ENCODE measurements around the gene ELMOD3.
"Not testable (repeated sequence)": the region's sequence is repeated elsewhere in the genome, so short reads cannot be mapped to it uniquely, and the experiment has no call there.

Gene ELMOD3

DNA sequence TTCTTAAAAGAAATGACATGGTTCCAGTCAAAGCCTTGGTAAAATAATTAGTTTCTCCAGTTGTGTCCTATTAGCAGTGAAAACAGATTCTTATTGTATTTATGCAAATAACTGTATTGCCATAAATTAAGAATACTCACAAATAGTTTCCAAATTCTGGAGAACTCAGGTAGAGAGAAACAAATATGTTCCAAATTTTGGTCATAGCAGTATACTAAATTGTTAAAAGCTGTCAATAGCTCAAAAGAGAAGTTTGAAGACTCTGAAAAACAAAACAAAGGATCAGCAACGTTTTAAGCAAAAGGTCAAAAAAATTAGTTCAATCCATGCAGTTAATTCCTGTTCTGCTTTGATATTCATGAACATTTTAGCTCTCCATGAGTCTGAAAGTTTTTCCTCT is 25.5 kb downstream of the ELMOD3 start:
- TF ChIP-seq, protein P1, sequence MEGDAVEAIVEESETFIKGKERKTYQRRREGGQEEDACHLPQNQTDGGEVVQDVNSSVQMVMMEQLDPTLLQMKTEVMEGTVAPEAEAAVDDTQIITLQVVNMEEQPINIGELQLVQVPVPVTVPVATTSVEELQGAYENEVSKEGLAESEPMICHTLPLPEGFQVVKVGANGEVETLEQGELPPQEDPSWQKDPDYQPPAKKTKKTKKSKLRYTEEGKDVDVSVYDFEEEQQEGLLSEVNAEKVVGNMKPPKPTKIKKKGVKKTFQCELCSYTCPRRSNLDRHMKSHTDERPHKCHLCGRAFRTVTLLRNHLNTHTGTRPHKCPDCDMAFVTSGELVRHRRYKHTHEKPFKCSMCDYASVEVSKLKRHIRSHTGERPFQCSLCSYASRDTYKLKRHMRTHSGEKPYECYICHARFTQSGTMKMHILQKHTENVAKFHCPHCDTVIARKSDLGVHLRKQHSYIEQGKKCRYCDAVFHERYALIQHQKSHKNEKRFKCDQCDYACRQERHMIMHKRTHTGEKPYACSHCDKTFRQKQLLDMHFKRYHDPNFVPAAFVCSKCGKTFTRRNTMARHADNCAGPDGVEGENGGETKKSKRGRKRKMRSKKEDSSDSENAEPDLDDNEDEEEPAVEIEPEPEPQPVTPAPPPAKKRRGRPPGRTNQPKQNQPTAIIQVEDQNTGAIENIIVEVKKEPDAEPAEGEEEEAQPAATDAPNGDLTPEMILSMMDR (IDR thresholded peaks at IDR 0.05; ENCODE audit: insufficient read depth, low read depth, low read length, missing control alignments) = no peak
- no peak overlapping the region for H3K4me3 ChIP-seq (ENCODE audit: low read depth, low read length)

DNA sequence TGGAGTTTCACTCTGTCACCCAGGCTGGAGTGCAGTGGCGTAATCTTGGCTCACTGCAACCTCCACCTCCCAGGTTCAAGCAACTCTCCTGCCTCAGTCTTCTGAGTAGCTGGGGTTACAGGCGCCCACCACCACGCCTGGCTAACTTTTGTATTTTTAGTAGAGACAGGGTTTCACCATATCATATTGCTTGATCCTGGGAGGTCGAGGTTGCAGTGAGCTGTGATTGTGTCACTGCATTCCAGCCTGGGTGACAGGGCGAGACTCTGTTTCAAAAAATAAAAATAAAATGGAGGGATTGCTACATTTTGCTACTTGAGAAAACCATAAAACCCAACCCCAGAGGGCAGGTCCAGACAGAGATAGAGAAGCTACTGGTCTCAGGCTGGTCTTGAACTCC is 28.6 kb downstream of the ELMOD3 start:
- not testable (repeated sequence) for H3K4me3 ChIP-seq (ENCODE audit: low read depth, low read length); DNase-seq (ENCODE audit: low read depth)

More for the DNA sequence above, 25.5 kb downstream of the ELMOD3 start:
- no peak for DNase-seq (ENCODE audit: low read depth)

DNA sequence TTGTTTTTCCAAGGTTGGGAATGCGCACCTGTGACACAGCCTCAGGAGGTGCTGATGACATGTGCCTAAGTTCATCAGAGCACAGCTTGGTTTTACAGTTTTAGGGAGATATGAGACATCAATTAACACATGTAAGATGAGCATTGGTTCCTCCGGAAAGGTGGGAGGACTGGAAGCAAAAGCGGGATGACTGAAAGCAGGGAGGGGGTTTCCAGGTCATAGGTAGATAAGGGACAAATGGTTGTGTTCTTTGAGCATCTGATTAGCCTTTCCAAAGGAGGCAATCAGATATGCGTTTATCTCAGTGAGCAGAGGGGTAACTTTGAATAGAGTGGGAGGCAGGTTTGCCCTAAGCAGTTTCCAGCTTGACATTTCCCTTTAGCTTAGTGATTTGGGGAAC is 29.3 kb downstream of the ELMOD3 start:
- no peak for DNase-seq (ENCODE audit: low read depth)
- no peak overlapping the region for H3K4me3 ChIP-seq (ENCODE audit: low read depth, low read length)
- TF ChIP-seq, protein P1 (IDR thresholded peaks at IDR 0.05; ENCODE audit: insufficient read depth, low read depth, low read length, missing control alignments) = no peak

DNA sequence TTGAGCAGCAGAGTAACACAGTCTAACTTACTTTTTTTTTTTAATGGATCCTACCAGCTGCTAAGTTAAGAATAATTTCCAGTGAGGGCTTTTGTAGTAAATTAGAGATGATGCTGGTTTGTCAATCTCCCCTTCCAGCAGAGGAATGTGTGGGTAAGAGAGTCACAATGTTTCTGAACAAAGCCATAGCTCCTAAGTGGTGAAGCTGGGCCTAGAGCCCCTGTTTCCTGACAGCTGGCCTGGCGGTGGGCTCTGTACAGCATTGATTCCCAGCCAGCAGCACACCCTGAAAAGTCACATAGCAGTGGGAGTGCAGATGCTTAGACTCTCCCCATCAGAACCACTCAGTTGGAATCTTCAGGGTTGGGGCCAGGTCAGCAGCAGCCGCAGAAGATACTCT is 31.2 kb downstream of the ELMOD3 start:
- H3K4me3 ChIP-seq (ENCODE audit: low read depth, low read length) = no peak overlapping the region
- DNase-seq (ENCODE audit: low read depth) = no peak
- TF ChIP-seq, protein P1 (IDR thresholded peaks at IDR 0.05; ENCODE audit: insufficient read depth, low read depth, low read length, missing control alignments) = no peak

DNA sequence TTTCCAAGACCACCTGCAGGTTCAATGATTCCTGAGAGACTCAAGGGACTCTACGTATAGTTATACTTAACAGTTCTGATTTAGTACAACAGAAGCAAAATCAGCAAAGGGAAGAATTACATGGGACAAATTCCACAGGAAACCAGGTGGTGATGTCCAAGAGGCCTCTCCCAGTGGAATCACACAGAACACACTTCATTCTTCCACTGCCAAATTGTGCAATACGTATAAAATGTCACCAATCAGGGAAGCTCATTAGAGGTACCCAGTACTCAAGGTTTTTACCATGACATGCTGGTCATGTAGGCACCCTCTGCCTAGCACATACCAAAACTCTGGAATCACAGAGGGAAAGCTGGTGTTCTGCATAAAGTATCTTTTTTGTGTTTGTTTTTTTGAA is 33.2 kb downstream of the ELMOD3 start:
- TF ChIP-seq, protein P1 (IDR thresholded peaks at IDR 0.05; ENCODE audit: insufficient read depth, low read depth, low read length, missing control alignments) = no peak
- no peak for DNase-seq (ENCODE audit: low read depth)
- H3K4me3 ChIP-seq (ENCODE audit: low read depth, low read length) = no peak overlapping the region

DNA sequence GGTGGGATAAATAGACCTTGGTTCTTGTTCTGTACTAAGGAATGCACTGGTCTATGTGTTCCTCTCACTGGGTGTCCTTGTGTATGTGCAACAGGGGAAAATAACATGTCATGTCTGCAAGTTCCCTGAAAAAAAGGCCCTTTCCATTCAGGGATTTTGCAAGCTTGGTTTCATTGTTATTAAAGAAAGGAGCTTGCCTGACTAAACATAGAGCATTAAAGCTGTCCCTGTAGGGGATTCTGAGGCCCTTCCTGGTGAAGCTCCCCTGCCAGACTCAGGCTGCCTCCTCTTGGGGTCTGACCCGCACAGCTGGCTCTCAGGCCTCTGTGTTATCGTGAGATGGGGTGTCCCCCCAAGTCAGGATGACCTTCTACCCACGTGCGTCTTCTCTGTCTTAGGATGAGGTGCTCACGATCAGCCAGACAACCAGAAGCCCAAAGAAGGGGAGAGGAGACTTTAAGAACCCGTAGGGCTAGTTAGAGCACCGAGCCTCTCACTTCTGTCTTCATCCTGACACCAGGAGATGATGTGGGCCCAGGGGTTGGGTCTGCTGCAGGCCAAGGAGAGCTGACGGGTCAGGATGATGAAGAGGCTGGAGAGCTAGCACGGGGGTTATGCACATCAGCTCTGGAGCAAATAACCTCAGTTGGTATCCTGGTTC is 34.4 kb downstream of the ELMOD3 start:
- no peak overlapping the region for H3K4me3 ChIP-seq (ENCODE audit: low read depth, low read length)
- DNase-seq (ENCODE audit: low read depth) = no peak
- TF ChIP-seq, protein P1 (IDR thresholded peaks at IDR 0.05; ENCODE audit: insufficient read depth, low read depth, low read length, missing control alignments) = no peak

DNA sequence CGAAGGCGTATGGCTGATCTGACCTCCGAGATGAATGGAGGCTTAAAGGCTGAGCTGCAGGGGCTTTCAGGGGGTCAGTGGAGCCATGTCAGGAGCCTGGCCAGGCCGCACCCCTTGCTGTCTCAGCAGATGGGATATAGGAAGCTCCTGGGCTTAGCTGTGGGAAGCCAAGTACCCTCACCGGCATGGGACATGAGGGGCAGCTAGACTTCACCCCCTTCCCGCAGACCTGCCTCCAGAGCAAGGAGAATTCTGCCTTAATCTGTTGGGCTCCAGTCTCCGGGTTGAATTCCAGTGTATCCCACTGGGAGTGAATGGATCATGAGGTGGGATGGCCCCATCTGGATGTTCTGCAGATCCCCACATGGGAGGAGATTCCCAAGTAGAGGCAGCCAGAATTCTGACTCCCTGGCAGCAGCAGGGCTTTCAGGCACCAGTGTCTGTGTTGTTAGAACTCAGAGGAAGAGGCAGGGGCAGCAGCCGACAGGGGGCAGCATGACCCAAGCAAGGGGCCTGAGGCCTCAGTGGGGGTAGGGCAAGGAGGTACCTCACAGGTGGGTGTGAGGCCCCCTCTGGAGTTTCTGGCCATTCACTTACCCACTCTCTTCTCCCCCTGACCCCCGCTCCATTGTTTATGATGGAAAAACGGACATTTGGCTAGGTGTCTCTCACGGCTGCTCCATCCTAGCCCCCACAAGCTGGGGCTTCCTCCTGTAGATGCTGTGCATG is 36.5 kb downstream of the ELMOD3 start:
- TF ChIP-seq, protein P1 (IDR thresholded peaks at IDR 0.05; ENCODE audit: insufficient read depth, low read depth, low read length, missing control alignments) = peak; percentile 62
- H3K4me3 ChIP-seq (ENCODE audit: low read depth, low read length) = no peak overlapping the region
- DNase-seq (ENCODE audit: low read depth) = peak; percentile 57

All from GM12865 (cell line).